ENCODE measurements around the gene CRYZL1.
A peak's percentile ranks its signal among the peaks of the same experiment; 100 is the strongest.
"Not testable (repeated sequence)": the region's sequence is repeated elsewhere in the genome, so short reads cannot be mapped to it uniquely, and the experiment has no call there.

CRYZL1 gene

DNA sequence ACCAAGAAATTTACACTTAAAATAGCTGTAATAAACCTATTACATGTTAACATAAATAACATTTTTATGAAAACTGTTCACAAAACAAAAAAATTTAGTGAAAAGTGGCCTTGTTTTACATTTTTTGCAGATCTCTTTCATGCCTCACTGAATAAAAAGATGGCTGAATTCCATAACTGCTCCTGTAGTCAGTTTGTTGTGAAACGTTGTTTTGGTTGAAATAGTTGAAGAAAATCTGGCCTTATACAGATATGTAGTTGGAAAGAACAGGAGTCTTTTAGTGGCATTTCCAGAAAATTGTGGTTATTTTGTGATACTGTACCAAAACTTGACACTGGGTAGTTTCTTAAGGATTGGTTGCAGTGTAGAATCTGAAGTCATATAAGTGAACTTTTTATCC lies 18.9 kb upstream of the CRYZL1 start:
- no peak for DNase-seq

DNA sequence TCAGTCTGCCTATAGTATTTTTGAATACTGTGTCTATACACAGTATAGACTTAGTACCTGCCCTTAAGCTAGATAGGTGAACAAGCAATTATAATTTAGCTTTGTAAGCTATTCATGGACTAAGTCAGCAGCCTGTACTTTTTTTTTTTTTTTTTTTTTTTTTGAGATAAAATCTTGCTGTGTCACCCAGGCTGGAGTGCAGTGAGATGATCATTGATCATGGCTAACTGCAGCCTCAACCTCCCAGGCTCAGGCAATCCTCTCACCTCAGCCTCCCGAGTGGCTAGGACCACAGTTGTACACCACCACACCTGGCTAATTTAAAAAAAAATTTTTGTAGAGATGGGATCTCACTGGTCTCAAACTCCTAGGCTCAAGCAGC lies 18.0 kb upstream of the CRYZL1 start:
- DNase-seq: no peak

- DNase-seq: no peak
Observed at GRCh38 chr21:33658919-33659567, 17.5 kb upstream of the CRYZL1 start.

GRCh38 chr21:33657124-33657820 lies 15.7 kb upstream of the CRYZL1 start:
- DNase-seq: no peak

- DNase-seq: no peak
Observed at GRCh38 chr21:33655588-33656221, 14.2 kb upstream of the CRYZL1 start.

DNA sequence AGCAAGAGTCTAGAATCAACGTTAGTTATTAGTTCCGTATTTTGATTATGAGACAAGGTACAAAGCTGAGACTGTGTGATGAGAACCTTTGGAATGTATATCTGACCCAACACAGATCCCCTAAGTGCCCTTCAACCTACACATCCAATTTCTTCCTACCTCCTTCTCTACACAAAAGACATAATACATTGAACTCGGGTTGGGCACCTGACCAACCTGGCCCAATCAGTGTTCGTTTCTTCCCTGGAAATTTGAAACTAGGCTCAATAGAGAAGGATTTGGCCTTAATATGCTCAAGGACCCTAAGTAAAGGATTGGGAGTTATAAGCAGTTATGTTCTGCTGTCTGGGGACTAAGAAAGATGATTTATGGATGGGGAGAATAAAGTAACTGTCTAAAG lies 12.9 kb upstream of the CRYZL1 start:
- DNase-seq: no peak

- no peak for DNase-seq
Observed at GRCh38 chr21:33651965-33652680, 10.6 kb upstream of the CRYZL1 start.

DNA sequence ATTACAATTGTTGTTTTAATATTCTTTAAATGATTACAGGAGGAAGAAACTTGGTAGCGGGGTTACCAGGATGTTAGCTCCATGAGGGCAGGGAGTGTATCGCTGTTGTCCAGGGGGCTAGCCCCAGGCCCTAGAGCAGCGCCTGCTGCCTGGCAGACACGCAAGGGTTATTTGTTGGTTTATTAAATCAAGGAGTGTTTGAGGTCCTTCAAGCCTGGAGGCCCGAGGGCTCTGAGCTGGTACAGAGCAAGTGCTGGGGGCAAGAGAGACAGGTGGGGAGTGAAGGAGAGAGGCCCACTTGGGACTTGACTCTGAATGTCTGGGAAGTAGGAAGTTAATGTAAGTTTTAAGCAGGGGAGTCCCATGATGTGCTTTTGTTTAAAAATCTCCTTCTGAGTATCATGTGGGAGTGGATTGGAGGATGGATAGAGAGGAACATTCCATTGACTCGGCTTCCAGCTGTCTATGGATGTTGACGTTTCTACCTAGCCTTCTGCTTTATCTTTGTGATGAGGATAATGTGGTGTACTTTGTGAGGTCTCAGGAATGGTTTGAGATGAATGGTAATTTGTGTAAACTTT lies 9.5 kb upstream of the CRYZL1 start:
- DNase-seq: no peak

DNA sequence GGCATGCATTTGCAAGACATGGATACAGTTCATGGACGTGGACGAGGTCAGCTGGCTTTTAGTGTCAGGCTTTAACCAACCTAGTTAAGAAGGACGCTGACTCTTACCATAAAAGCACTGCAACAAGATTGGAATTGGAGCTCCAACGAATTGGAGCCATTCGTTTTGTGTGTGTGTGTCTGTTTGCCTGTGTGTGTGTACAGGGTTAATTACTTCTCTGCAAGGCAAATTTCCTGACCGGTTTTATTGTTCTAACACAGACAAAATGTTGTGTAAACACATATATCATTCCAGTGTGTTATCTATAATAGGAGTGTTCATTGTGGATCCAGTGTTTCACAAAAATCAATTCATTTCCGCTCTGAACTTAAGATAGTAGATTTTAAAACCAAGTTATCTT lies 8.7 kb upstream of the CRYZL1 start:
- DNase-seq: no peak

DNA sequence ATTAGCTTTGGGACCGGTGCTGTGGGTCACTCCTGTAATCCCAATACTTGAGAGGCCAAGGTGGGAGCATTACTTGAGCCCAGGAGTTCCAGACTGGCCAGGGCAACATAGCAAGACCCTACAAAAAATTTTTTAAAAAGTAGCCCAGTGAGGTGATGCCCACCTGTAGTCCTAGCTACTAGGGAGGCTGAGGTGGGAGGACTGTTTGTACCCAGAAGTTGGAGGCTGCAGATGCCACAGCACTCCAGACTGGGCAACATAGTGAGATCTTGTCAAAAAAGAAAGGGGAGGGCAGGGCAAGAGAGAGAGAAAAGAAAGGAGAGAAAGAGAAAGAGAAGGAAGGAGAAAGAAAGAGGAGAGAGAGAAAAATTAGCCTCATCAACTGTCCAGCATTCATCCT lies 7.0 kb upstream of the CRYZL1 start:
- DNase-seq: no peak

GRCh38 chr21:33647587-33647986 lies 6.0 kb upstream of the CRYZL1 start:
- no peak for DNase-seq

- no peak for DNase-seq
Observed at GRCh38 chr21:33645730-33646129, 4.2 kb upstream of the CRYZL1 start.

GRCh38 chr21:33644383-33645074 lies 3.0 kb upstream of the CRYZL1 start:
- DNase-seq: no peak

DNA sequence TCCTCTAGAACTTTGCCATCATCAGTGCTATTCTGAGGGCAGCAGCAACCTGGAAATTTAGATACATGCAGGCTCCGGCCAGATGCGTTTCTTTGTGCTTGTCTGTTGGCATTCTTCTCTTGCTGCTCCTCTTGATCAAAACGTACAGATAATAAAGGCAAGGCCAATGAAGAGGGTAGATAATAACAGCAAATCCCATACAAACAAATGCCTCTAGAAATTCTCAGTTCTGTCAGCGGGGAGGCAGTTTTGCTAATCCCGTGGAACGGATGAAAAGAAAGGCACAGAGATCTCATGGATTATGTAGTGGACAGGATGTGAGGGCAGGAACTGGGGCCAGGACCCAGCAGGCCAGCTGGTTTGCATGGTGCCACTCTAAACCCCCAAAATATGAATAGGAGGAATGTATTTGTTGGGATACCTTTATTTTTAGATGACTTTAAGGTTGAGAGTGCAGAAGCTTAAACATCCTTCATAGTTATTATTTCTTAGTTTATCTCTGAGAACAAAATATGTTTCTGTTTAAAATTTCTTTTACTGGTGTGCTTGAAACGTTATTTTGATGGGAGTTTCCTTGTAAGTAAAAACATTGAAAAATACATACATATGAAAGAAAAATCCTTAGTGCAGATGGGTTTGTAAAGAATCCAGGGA lies 2.2 kb upstream of the CRYZL1 start:
- no peak for DNase-seq

DNA sequence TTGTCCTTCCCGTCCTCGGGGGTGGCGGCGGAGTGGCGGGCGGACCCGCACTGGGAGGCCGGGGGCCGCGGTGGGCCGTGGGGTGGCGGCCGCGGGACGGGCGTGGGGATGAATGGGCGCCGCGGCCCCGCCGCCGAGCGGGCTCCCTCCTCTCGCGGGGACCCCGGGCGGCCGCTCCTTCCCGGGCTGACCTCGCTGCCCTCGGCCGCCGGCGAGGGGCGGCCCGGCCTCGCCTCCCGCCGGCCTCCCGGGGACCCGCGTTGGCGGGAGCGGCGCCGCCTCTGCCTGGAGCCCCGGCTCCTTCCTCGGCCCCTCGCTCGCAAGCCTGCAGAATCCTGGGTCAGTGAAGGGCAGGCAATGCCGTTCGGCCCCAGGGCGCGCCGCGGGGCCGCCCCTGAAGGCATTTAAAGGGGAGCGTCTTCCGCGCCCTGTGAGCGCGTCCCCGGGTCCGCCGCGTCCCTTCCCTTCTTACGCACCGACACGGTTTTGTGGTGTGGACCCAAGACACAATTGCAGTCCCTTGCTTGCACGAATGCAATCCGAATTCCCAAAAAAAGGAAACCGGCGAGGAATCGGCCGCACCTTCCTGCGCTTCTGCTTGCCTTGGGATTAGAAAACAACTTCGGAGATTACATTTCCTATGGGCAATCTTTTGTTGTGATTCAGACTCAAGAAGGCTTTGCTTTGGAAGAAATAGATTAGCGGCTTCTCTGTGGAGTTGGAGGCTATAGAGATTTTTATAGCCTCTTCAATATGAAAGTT lies 1.5 kb upstream of the CRYZL1 start:
- DNase-seq: peak in 1 of 2 experiments; percentile 31

GRCh38 chr21:33642027-33642895 lies 720 bp upstream of the CRYZL1 start, which contains the start of gene ITSN1:
ITSN1 (plus strand) TSS chr21:33642501; CDS start chr21:33718829, 76,328 bp downstream.
- DNase-seq: peak; percentile 99

DNA sequence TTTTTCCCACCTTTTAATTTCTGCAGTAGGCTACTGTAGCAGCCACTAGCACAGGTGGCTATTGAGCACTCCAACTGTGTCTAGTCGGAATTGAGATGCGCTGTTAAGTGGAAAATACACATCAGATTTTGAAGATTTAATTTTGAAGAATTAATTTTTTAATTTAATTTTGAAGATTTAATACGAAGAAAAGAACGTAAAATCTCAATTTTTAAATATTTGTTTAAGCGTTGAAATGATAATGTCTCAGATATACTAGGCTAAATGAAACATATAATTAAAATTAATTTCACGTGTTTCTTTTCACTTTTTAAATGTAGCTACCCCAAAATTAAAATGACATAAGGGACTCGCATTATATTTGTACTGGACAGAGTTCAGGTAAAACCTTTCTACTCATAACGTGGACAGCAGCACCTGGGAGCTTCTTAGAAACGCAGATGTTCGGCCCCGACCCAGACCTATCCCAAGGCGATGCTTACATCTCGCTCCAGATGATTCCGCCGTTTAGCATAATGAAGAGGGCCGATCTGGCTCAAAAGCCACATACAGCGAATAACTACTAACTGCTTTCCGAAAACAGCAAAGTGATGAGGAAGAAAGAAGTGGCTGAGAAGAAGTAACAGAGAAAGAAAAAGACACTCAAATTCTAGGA lies 717 bp downstream of the CRYZL1 start:
- DNase-seq: no peak

GRCh38 chr21:33634254-33634653 lies 7.3 kb downstream of the CRYZL1 start:
- DNase-seq: no peak

GRCh38 chr21:33626151-33626550 lies 15.4 kb downstream of the CRYZL1 start:
- DNase-seq: not testable (repeated sequence)

DNA sequence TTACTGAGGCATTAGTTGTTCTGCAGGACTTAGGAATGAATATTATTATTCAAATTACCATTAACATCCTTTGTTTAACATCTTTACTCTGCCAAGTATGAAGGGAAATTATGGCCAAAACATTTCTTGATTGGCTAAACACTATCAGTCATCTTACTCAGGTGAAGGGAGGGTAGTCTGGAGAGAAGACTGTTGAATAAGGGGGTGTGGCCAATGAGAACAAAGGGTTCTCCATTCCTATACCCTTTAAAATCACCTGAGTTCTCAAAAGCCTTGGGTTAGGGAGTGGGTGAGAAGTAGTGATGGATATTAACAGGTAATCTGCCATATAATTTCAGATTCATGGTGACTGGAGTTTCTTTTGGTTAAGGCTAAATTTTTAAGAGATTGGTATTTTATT lies 19.3 kb downstream of the CRYZL1 start:
- no peak for DNase-seq

Measured in NCI-H187 (cell line).